ENCODE data around the gene GCNA. TPM values are rescaled to one million over a fixed set of nuclear protein-coding genes. Genes with fewer than 3 reads are reported as not detected.

GCNA gene
- total and polyA plus RNA-seq, 2 of the 13 experiments (the other 11 are each of a cell fraction or from before 2014, with no cell fraction given) = 0.38 to 0.66 TPM

DNA sequence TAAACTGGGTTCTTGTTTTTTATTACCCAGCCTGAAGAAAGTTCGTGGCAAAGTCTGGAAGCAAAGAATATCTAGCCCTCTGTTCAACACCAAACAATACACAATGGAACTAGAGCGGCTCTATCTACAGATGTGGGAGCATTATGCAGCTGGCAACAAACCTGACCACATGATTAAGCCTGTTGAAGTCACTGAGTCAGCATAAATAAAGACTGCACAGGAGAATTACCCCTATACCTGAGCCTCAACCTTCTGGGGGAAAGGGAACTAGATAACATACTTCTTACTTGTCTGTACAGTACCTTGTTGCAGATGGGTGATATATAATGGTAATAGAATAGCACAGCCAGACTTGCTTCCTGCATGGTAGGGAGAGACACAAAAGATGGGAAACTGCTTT, 4.6 kb upstream of the GCNA start:
- H3K4me2 ChIP-seq (ENCODE audit: low read depth, low read length) = no peak overlapping the region
- no peaks in the 10 kb centered on the region for H4K20me1 ChIP-seq (ENCODE audit: insufficient read depth, low read length)
- ChIA-PET CTCF (ENCODE audit: low intra/inter-chr PET ratio, low total read pairs) (no interaction called here), POLR2A (no interaction called here)
- FAIRE-seq = no peak
- no peak for DNase-seq (ENCODE audit: low spot score)
- no peak overlapping the region for H2AFZ ChIP-seq (ENCODE audit: low read length)
- H3K27me3 ChIP-seq (ENCODE audit: control insufficient read depth in 1 of 2, insufficient read depth in 2 of 2, low read length in 2 of 2) = no peaks in the 10 kb centered on the region
- no TSS peak for BruUV-seq (replicated peaks)
- no peak overlapping the region for H3K9ac ChIP-seq (ENCODE audit: insufficient read depth, low read depth, low read length)
- H3K36me3 ChIP-seq (replicated peaks in 1 of 2; ENCODE audit: control insufficient read depth in 1 of 2, insufficient read depth in 2 of 2, low read length in 2 of 2) = peaks cover 1 to 11% of the 10 kb centered on the region in 2 experiments; a peak in 2 of 5 replicates
- intact Hi-C loops (cut with micrococcal nuclease; ENCODE audit: unreplicated experiment) = loop anchor here (5.0 kb wide), 1 partner anchor 79 kb away; no protein-coding TSS in a partner anchor
- H3K4me3 ChIP-seq (replicated peaks in 1 of 3; ENCODE audit: insufficient read depth in 1 of 3, low read depth in 2 of 3, low read length in 3 of 3) = no peak overlapping the region
- TF ChIP-seq EP300 (IDR thresholded peaks at IDR 0.05; ENCODE audit: low read depth in 2 of 2, low read length in 2 of 2) = no peak
- TF ChIP-seq EP300 (CRISPR knock-in tag; IDR thresholded peaks at IDR 0.05; ENCODE audit: borderline replicate concordance) = no peak
- TF ChIP-seq MAFF (IDR thresholded peaks at IDR 0.05; ENCODE audit: low read depth, low read length) = peak; percentile 82
- TF ChIP-seq, protein P1, sequence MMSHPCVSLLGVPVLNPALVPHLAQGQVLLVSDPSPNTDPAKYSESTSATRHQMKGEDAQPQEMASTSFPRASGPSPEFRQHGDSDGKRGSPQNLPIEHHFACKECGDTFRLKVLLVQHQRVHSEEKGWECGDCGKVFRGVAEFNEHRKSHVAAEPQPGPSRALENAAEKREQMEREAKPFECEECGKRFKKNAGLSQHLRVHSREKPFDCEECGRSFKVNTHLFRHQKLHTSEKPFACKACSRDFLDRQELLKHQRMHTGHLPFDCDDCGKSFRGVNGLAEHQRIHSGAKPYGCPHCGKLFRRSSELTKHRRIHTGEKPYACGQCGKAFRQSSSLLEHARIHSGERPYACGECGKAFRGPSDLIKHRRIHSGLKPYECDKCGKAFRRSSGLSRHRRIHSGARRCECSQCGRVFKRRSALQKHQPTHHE (CRISPR knock-in tag; IDR thresholded peaks at IDR 0.05; ENCODE audit: borderline replicate concordance) = no peak
- no peak for TF ChIP-seq ZNF446 (CRISPR knock-in tag; IDR thresholded peaks at IDR 0.05)
- TF ChIP-seq, protein P2, sequence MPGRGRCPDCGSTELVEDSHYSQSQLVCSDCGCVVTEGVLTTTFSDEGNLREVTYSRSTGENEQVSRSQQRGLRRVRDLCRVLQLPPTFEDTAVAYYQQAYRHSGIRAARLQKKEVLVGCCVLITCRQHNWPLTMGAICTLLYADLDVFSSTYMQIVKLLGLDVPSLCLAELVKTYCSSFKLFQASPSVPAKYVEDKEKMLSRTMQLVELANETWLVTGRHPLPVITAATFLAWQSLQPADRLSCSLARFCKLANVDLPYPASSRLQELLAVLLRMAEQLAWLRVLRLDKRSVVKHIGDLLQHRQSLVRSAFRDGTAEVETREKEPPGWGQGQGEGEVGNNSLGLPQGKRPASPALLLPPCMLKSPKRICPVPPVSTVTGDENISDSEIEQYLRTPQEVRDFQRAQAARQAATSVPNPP (CRISPR knock-in tag; IDR thresholded peaks at IDR 0.05) = no peak
- TF ChIP-seq PTBP1 (IDR thresholded peaks at IDR 0.05; ENCODE audit: low read depth, low read length, poor library complexity, severe bottlenecking) = no peak
- TF ChIP-seq MAFK (conservative IDR thresholded peaks at IDR 0.05 in 1 of 2, IDR thresholded peaks at IDR 0.05 in 1 of 2; ENCODE audit: low read length in 2 of 2) = peak; percentile 72 to 87
- no peaks in the 10 kb centered on the region for H3K4me1 ChIP-seq (ENCODE audit: insufficient read depth, low read length)
- H3K27ac ChIP-seq (ENCODE audit: extremely low read length, insufficient read depth, low read length) = no peak overlapping the region
- WGBS (ENCODE audit: low lambda C conversion rate) = 100% methylated on average over 2 of the region's 2 CpGs
- H3K9me3 ChIP-seq (ENCODE audit: low read length) = no peaks in the 10 kb centered on the region
- no peaks in the 10 kb centered on the region for H3K79me2 ChIP-seq (ENCODE audit: insufficient read depth, low read length)
- in situ Hi-C loops (cut with HindIII; ENCODE audit: extremely low pct_ligation_motif_present, low pct_unique_long_range_greater_than_20kb) = no loop called here
- ATAC-seq = no peak
